T47D (cell line): ENCODE data around the gene CNMD.
"Not testable (repeated sequence)": the region's sequence is repeated elsewhere in the genome, so short reads cannot be mapped to it uniquely, and the experiment has no call there.

Experiments used
- DNase-seq, 2 experiments: peaks; one replicate each; pipeline versions ENCODE4 v3.0.0 to v3.0.0-alpha.2; 2011 to 2012; ENCODE audit warnings: low read depth in 1 of 2, low spot score in 1 of 2
- JUND ChIP-seq: IDR thresholded peaks from 2 replicates; pipeline ENCODE4 v1.6.1; 2012; ENCODE audit warnings: low read depth
- in situ Hi-C: cut with HindIII; loops from 2 replicates; pipeline ENCODE4 v1.10.0; 2016; ENCODE audit warnings: low sequenced_read_pairs, low pct_unique_long_range_greater_than_20kb

CNMD gene

GRCh38 chr13:52737451-52737850, 2.2 kb downstream of the CNMD start:
- DNase-seq = no peak
- TF ChIP-seq JUND = no peak
- in situ Hi-C loops = no loop called here

GRCh38 chr13:52736891-52737290, 2.7 kb downstream of the CNMD start:
- DNase-seq = no peak
- no peak for TF ChIP-seq JUND
- in situ Hi-C loops = no loop called here

- in situ Hi-C loops = no loop called here
- DNase-seq = no peak
- TF ChIP-seq JUND = no peak
These were observed 5.5 kb downstream of the CNMD start for GRCh38 chr13:52734075-52734623.

- in situ Hi-C loops = no loop called here
- TF ChIP-seq JUND = no peak
- DNase-seq = no peak
These were observed 13.4 kb downstream of the CNMD start for GRCh38 chr13:52726258-52726657.

- in situ Hi-C loops = no loop called here
- TF ChIP-seq JUND = no peak
- no peak for DNase-seq
These were observed 14.3 kb downstream of the CNMD start for GRCh38 chr13:52725302-52725701.

GRCh38 chr13:52723181-52723580, 16.4 kb downstream of the CNMD start:
- DNase-seq = no peak
- no peak for TF ChIP-seq JUND
- in situ Hi-C loops = no loop called here

- in situ Hi-C loops, DNase-seq: not testable (repeated sequence)
These were observed 18.3 kb downstream of the CNMD start for GRCh38 chr13:52721356-52721755.

GRCh38 chr13:52720904-52721303, 18.7 kb downstream of the CNMD start:
- DNase-seq = peak in 1 of 2 experiments; percentile 14
- in situ Hi-C loops = not testable (repeated sequence)

- in situ Hi-C loops = no loop called here
- no peak for DNase-seq
- no peak for TF ChIP-seq JUND
These were observed 25.7 kb downstream of the CNMD start for GRCh38 chr13:52713894-52714293.

- TF ChIP-seq JUND = no peak
- in situ Hi-C loops = no loop called here
- no peak for DNase-seq
These were observed 27.2 kb downstream of the CNMD start for GRCh38 chr13:52712385-52712784.

- in situ Hi-C loops = no loop called here
- no peak for TF ChIP-seq JUND
- no peak for DNase-seq
These were observed 28.3 kb downstream of the CNMD start for GRCh38 chr13:52711286-52711685.

- in situ Hi-C loops = not testable (repeated sequence)
These were observed 31.4 kb downstream of the CNMD start for GRCh38 chr13:52708266-52708665.

GRCh38 chr13:52707375-52707774, 32.2 kb downstream of the CNMD start:
- TF ChIP-seq JUND = no peak
- in situ Hi-C loops = no loop called here
- peak in 1 of 2 experiments; percentile 18 for DNase-seq

More at GRCh38 chr13:52708266-52708665, 31.4 kb downstream of the CNMD start:
- not testable (repeated sequence) for DNase-seq

GRCh38 chr13:52706081-52706480, 33.5 kb downstream of the CNMD start:
- in situ Hi-C loops = no loop called here
- DNase-seq = no peak
- TF ChIP-seq JUND = no peak
